WTC11 (cell line): ENCODE results near the gene ATP2B3. TPM values are rescaled to one million over a fixed set of nuclear protein-coding genes. Genes with fewer than 3 reads are reported as not detected.

Experiments
- ATAC-seq: fragments of 200-7000 bp; cut with Tn5 transposase; 2 replicates; pipeline ENCODE4 v1.10.0; 2021; ENCODE audit warnings: mild to moderate bottlenecking, moderate library complexity
- CTCF ChIA-PET: fragments of 300-600 bp; sonication (Branson Sonifier 250); formaldehyde crosslinking; loops from one replicate; lab custom pipeline; 2021; ENCODE audit warnings: antibody characterized with exemption; lab: Charles Lee
- POLR2A ChIA-PET: fragments of 350-600 bp; sonication (Branson Sonifier 250); formaldehyde crosslinking; loops from one replicate; lab custom pipeline; 2021; ENCODE audit warnings: antibody characterized with exemption; lab: Charles Lee
- DNase-seq: peaks from one replicate; pipeline ENCODE4 v3.0.0; 2021; ENCODE audit warnings: low spot score
- H3K27ac Mint-ChIP-seq: 2 replicates; pipeline ENCODE4 v1.8.0; 2021; ENCODE audit warnings: mixed read lengths
- H3K27me3 Mint-ChIP-seq: 2 replicates; pipeline ENCODE4 v1.8.0; 2021; ENCODE audit warnings: low read depth, mild to moderate bottlenecking, moderate library complexity, mixed read lengths
- H3K36me3 Mint-ChIP-seq: 2 replicates; pipeline ENCODE4 v1.8.0; 2021; ENCODE audit warnings: mixed read lengths
- H3K4me1 Mint-ChIP-seq: 2 replicates; pipeline ENCODE4 v1.8.0; 2022; ENCODE audit warnings: mixed read lengths
- H3K4me3 Mint-ChIP-seq: 2 replicates; pipeline ENCODE4 v1.8.0; 2021; ENCODE audit warnings: mild to moderate bottlenecking, moderate library complexity, mixed read lengths
- H3K9me3 Mint-ChIP-seq: 2 replicates; pipeline ENCODE4 v1.8.0; 2021; ENCODE audit warnings: mixed read lengths
- ATF6 ChIP-seq: sonication (generic); formaldehyde crosslinking; IDR thresholded peaks from 2 replicates; pipeline ENCODE4 v1.8.1; 2023; ENCODE audit warnings: mild to moderate bottlenecking, missing genetic modification reagents
- E2F1 ChIP-seq: sonication (generic); formaldehyde crosslinking; IDR thresholded peaks from 2 replicates; pipeline ENCODE4 v1.8.0; 2022; ENCODE audit warnings: mild to moderate bottlenecking, missing genetic modification reagents
- E2F4 ChIP-seq: sonication (generic); formaldehyde crosslinking; IDR thresholded peaks from 2 replicates; pipeline ENCODE4 v1.8.1; 2022; ENCODE audit warnings: low read depth, mild to moderate bottlenecking, moderate library complexity, missing genetic modification reagents, borderline replicate concordance
- FOXP1 ChIP-seq: sonication (generic); formaldehyde crosslinking; IDR thresholded peaks from 2 replicates; pipeline ENCODE4 v1.8.0; 2022; ENCODE audit warnings: missing genetic modification reagents, mild to moderate bottlenecking, moderate library complexity, borderline replicate concordance
- GABPB1 ChIP-seq: sonication (generic); formaldehyde crosslinking; IDR thresholded peaks from 2 replicates; pipeline ENCODE4 v1.8.1; 2023; ENCODE audit warnings: mild to moderate bottlenecking, missing genetic modification reagents
- JAZF1 ChIP-seq: fragments of 250-450 bp; sonication (Bioruptor Pico); IDR thresholded peaks from 2 replicates; pipeline ENCODE4 v1.9.0; 2021; ENCODE audit warnings: moderate library complexity, mild to moderate bottlenecking, inconsistent platforms
- RELA ChIP-seq: sonication (generic); formaldehyde crosslinking; IDR thresholded peaks from 2 replicates; pipeline ENCODE4 v1.8.1; 2022; ENCODE audit warnings: missing genetic modification reagents, mild to moderate bottlenecking, borderline replicate concordance
- RORB ChIP-seq: fragments of 250-450 bp; sonication (Bioruptor Pico); IDR thresholded peaks from 2 replicates; pipeline ENCODE4 v1.9.0; 2021; ENCODE audit warnings: mild to moderate bottlenecking
- SMAD3 ChIP-seq: sonication (generic); formaldehyde crosslinking; IDR thresholded peaks from 2 replicates; pipeline ENCODE4 v1.8.0; 2022; ENCODE audit warnings: missing genetic modification reagents, mild to moderate bottlenecking, borderline replicate concordance
- ZNF263 ChIP-seq: sonication (generic); formaldehyde crosslinking; IDR thresholded peaks from 2 replicates; pipeline ENCODE4 v1.8.1; 2022; ENCODE audit warnings: low read depth, mild to moderate bottlenecking, moderate library complexity, missing genetic modification reagents
- ZNF416 ChIP-seq: fragments of 250-450 bp; sonication (Bioruptor Pico); IDR thresholded peaks from 2 replicates; pipeline ENCODE4 v1.9.0; 2021; ENCODE audit warnings: mild to moderate bottlenecking, inconsistent platforms
- total RNA-seq: library from RNA; stranded (reverse); gene quantifications from 3 replicates; pipeline ENCODE4 v1.2.3, GENCODE V29; 2021
- TF ChIP-seq, protein P1 (sequence below): sonication (generic); formaldehyde crosslinking; conservative IDR thresholded peaks from 2 replicates; pipeline ENCODE4 v1.8.1; 2023; ENCODE audit warnings: mild to moderate bottlenecking, low read depth, missing genetic modification reagents, moderate library complexity
- TF ChIP-seq, protein P2 (sequence below): fragments of 250-450 bp; sonication (Bioruptor Pico); conservative IDR thresholded peaks from 2 replicates; pipeline ENCODE4 v1.9.0; 2021; ENCODE audit warnings: mild to moderate bottlenecking

The ATP2B3 gene
- total RNA-seq, 1 experiment from 2014 or later = 0.28 TPM

GRCh38 chrX:153488231-153488914, 29.1 kb upstream of the ATP2B3 start:
- CTCF ChIA-PET = interaction anchor here (0.8 to 1.1 kb wide), 2 partner anchors 18 to 27 kb away, joined by 3 to 5 read pairs; partner anchors contain the start of gene HAUS7
- ATAC-seq = no peak; the same call in 1 of the 2 replicates

DNA sequence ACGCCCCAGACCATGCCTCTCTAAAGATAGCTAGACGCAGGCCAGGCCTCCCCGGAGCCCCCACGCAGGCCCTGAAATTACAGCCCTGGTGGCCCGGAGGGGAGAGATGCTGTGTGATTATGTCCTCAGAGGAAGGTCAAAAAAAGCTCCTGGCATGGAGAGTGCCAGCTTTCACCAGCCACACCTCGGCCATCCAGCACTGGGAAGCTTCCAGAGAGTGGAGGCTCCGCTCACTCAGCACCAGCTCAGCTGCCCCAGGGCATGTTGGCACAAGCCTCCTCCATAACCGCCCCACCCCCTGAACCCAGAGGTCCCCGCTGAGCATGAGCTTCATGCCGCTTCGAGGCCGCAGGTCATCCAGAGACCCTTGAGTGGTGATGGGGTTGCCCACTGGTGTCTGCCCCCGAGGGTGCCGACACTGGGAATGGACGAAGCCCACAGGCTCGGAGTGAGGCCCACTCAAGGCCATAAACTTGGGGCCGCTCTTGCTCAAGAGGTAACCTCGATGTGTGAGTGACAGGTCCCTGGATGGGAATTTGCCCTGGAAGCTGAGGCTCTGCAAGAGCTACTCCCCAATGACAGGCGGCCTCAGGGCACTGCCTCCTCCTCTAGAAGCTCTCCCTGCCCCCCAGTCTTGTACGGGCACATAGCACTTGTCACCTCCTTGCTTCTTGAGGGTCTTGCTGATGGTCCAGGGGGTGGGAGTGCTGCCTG, 27.1 kb upstream of the ATP2B3 start:
- H3K4me3 Mint-ChIP-seq = no peak overlapping the region
- no peaks in the 10 kb centered on the region for H3K9me3 Mint-ChIP-seq
- DNase-seq (no peak), ATAC-seq (no peak)
- H3K27ac Mint-ChIP-seq = no peak overlapping the region
- H3K36me3 Mint-ChIP-seq = no peaks in the 10 kb centered on the region
- ChIA-PET CTCF (interaction anchor here (1.2 to 3.0 kb wide), 5 partner anchors 8 to 49 kb away, joined by 3 to 26 read pairs (median 7); partner anchors contain the start of gene HAUS7), POLR2A (no interaction called here)
- H3K27me3 Mint-ChIP-seq = no peaks in the 10 kb centered on the region
- peaks cover 8% of the 10 kb centered on the region; the same call in 1 of the 2 replicates for H3K4me1 Mint-ChIP-seq
- TF ChIP-seq RORB (CRISPR knock-in tag) (no peak), E2F4 (CRISPR knock-in tag) (no peak), E2F1 (CRISPR knock-in tag) (no peak), SMAD3 (CRISPR knock-in tag) (no peak), JAZF1 (no peak), RELA (CRISPR knock-in tag) (no peak), GABPB1 (CRISPR knock-in tag) (no peak), FOXP1 (CRISPR knock-in tag) (no peak), ZNF263 (CRISPR knock-in tag) (no peak)
- TF ChIP-seq, protein P1, sequence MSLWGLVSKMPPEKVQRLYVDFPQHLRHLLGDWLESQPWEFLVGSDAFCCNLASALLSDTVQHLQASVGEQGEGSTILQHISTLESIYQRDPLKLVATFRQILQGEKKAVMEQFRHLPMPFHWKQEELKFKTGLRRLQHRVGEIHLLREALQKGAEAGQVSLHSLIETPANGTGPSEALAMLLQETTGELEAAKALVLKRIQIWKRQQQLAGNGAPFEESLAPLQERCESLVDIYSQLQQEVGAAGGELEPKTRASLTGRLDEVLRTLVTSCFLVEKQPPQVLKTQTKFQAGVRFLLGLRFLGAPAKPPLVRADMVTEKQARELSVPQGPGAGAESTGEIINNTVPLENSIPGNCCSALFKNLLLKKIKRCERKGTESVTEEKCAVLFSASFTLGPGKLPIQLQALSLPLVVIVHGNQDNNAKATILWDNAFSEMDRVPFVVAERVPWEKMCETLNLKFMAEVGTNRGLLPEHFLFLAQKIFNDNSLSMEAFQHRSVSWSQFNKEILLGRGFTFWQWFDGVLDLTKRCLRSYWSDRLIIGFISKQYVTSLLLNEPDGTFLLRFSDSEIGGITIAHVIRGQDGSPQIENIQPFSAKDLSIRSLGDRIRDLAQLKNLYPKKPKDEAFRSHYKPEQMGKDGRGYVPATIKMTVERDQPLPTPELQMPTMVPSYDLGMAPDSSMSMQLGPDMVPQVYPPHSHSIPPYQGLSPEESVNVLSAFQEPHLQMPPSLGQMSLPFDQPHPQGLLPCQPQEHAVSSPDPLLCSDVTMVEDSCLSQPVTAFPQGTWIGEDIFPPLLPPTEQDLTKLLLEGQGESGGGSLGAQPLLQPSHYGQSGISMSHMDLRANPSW (CRISPR knock-in tag) = no peak
- TF ChIP-seq, protein P2, sequence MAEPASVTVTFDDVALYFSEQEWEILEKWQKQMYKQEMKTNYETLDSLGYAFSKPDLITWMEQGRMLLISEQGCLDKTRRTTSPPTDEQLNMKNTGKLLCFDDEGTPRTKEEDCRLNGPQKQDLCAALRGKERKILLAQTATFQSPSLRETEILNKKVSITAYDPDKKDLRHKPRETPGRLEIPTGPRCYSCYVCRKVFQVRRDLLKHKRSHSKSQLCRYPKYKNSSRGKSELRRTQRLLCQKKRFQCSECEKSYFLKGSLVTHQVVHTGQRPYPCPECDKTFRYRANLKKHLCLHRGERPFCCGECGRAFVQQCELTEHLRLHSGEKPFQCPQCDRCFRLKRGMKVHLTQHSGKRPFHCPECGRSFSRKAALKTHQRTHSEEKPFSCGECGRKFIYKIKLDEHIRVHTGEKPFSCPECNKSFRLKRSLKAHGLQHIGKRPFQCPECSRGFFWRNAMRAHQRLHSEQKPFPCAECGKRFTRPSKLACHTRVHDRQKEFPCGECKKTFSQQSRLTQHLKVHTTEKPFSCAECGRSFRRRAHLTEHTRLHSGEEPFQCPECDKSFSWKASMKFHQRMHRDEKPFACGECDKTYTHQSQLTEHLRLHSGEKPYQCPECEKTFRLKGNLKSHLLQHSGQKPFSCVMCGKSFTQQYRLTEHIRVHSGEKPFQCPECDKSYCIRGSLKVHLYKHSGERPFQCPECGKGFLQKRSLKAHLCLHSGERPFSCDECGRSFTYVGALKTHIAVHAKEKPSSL (CRISPR knock-in tag) = no peak

More at GRCh38 chrX:153488231-153488914, 29.1 kb upstream of the ATP2B3 start:
- Mint-ChIP-seq H3K27ac (no peak overlapping the region), H3K4me1 (peaks cover 6% of the 10 kb centered on the region; the same call in 1 of the 2 replicates), H3K27me3 (no peaks in the 10 kb centered on the region; the same call in 1 of the 2 replicates), H3K4me3 (no peak overlapping the region), H3K9me3 (no peaks in the 10 kb centered on the region), H3K36me3 (no peaks in the 10 kb centered on the region)
- DNase-seq = no peak
- TF ChIP-seq E2F1 (CRISPR knock-in tag) (no peak), ATF6 (no peak), GABPB1 (CRISPR knock-in tag) (peak; percentile 37; the same call in 1 of the 2 replicates), ZNF416 (no peak)
- POLR2A ChIA-PET = no interaction called here
